GM12878 (cell line): ENCODE results near the gene NIPAL3. TPM values are rescaled to one million over a fixed set of nuclear protein-coding genes. Genes with fewer than 3 reads are reported as not detected.

Experiments used
- ATAC-seq: fragments of 200-7000 bp; cut with Tn5 transposase; 3 replicates; pipeline ENCODE4 v1.9.1; 2020; ENCODE audit warnings: mild to moderate bottlenecking, moderate library complexity
- BruUV-seq: library from RNA; stranded (reverse); fragments of 400-500 nt; replicated peaks from 2 replicates; lab custom pipeline; 2021; lab: Mats Ljungman, UMichigan
- CTCF ChIA-PET: fragments of 300-600 bp; sonication (Branson Sonifier 250); formaldehyde crosslinking; extraction: SDS; loops from one replicate; lab custom pipeline; 2021; ENCODE audit warnings: inconsistent platforms; lab: Yijun Ruan, JAX
- POLR2A ChIA-PET: fragments of 350-600 bp; formaldehyde crosslinking; extraction: SDS; loops from one replicate; lab custom pipeline; 2021; ENCODE audit warnings: inconsistent platforms; lab: Charles Lee
- RAD21 ChIA-PET: fragments of 300-600 bp; sonication (Branson Sonifier 250); formaldehyde crosslinking; loops from one replicate; lab custom pipeline; 2023; ENCODE audit warnings: antibody characterized with exemption; ENCODE audit not compliant: unreplicated experiment; lab: Charles Lee
- SMC1A ChIA-PET: fragments of 300-600 bp; sonication (Branson Sonifier 250); formaldehyde crosslinking; loops from one replicate; lab custom pipeline; 2023; ENCODE audit not compliant: unreplicated experiment, uncharacterized antibody; lab: Charles Lee
- DNase-seq: peaks from one replicate; pipeline ENCODE4 v3.0.0-alpha.2; 2011; ENCODE audit warnings: low read depth, low spot score
- FAIRE-seq: peaks from 3 replicates; lab custom pipeline; 2011; peaks lifted over from hg19 to GRCh38; lab: Jason Lieb, UNC
- H2AFZ ChIP-seq: 2 replicates; pipeline ENCODE4 v1.6.0; 2011; ENCODE audit warnings: low read depth, low read length, control low read depth; ENCODE audit not compliant: control insufficient read depth
- H3K27ac ChIP-seq: 2 replicates; pipeline ENCODE4 v1.5.1; 2011; ENCODE audit warnings: control low read depth; ENCODE audit not compliant: control insufficient read depth, insufficient read depth
- H3K27me3 ChIP-seq, 2 experiments: replicated peaks in 1 of 2; 2 replicates each; pipeline versions ENCODE4 v1.6.0 to v1.6.1; 2011; ENCODE audit warnings: low read length in 1 of 2; ENCODE audit not compliant: control insufficient read depth in 2 of 2, insufficient read depth in 2 of 2
- H3K36me3 ChIP-seq, 2 experiments: 2 replicates each; pipeline ENCODE4 v1.5.1; 2011; ENCODE audit warnings: low read length in 1 of 2; ENCODE audit not compliant: control insufficient read depth in 2 of 2, insufficient read depth in 2 of 2
- H3K4me1 ChIP-seq: 2 replicates; pipeline ENCODE4 v1.6.1; 2011; ENCODE audit warnings: mild to moderate bottlenecking, low read length, moderate library complexity, mixed read lengths; ENCODE audit not compliant: control insufficient read depth, insufficient read depth
- H3K4me2 ChIP-seq: 2 replicates; pipeline ENCODE4 v1.6.0; 2011; ENCODE audit warnings: control low read depth; ENCODE audit not compliant: control insufficient read depth, insufficient read depth
- H3K4me3 ChIP-seq: fragments of 200-600 bp; sonication (generic); 2 replicates; pipeline ENCODE4 v1.5.1; 2016
- H3K79me2 ChIP-seq: 2 replicates; pipeline ENCODE4 v1.6.0; 2011; ENCODE audit warnings: low read length; ENCODE audit not compliant: control insufficient read depth, insufficient read depth
- H3K9ac ChIP-seq: 2 replicates; pipeline ENCODE4 v1.8.0; 2011; ENCODE audit warnings: low read length, control low read depth, mixed read lengths; ENCODE audit not compliant: control insufficient read depth, insufficient read depth
- H3K9me3 ChIP-seq: replicated peaks from 3 replicates; pipeline ENCODE4 v1.5.1; 2011; ENCODE audit warnings: mild to moderate bottlenecking, low read length; ENCODE audit not compliant: control insufficient read depth, insufficient read depth
- H4K20me1 ChIP-seq: 2 replicates; pipeline ENCODE4 v1.6.0; 2011; ENCODE audit not compliant: control insufficient read depth, insufficient read depth
- ASH2L ChIP-seq: fragments of 300-600, 200-600 bp; sonication (generic); IDR thresholded peaks from 2 replicates; pipeline ENCODE4 v1.6.1; 2017; ENCODE audit warnings: low read depth, mild to moderate bottlenecking, borderline replicate concordance
- BHLHE40 ChIP-seq, 2 experiments: fragments of 450-650 bp in 1 of 2; IDR thresholded peaks; 2 replicates each; pipeline ENCODE4 v1.6.1; 2011 to 2017; ENCODE audit warnings: low read depth in 2 of 2, borderline replicate concordance in 1 of 2, improper control_type of control experiment in 1 of 2, low read length in 1 of 2, mild to moderate bottlenecking in 1 of 2
- CEBPB ChIP-seq, 2 experiments: fragments of 150-350 bp in 1 of 2; IDR thresholded peaks; 2 replicates each; pipeline ENCODE4 v1.6.1; 2012 to 2014; ENCODE audit warnings: low read depth in 2 of 2, low read length in 2 of 2, borderline replicate concordance in 1 of 2, inconsistent platforms in 1 of 2
- EGR1 ChIP-seq, 2 experiments: IDR thresholded peaks; 1 replicate in 1 of 2; 2 replicates in 1 of 2; pipeline ENCODE4 v1.6.1; 2011 to 2012; ENCODE audit warnings: low read depth in 2 of 2, low read length in 2 of 2, borderline replicate concordance in 1 of 2, mild to moderate bottlenecking in 1 of 2, moderate library complexity in 1 of 2
- ESRRA ChIP-seq: IDR thresholded peaks from 2 replicates; pipeline ENCODE4 v1.6.1; 2012; ENCODE audit warnings: mild to moderate bottlenecking, low read length, improper control_type of control experiment
- HDAC6 ChIP-seq: fragments of 200-600 bp; sonication (generic); IDR thresholded peaks from one replicate; pipeline ENCODE4 v1.8.0; 2017; ENCODE audit warnings: antibody characterized with exemption; ENCODE audit not compliant: unreplicated experiment
- MXI1 ChIP-seq: fragments of 150-350 bp; IDR thresholded peaks from 2 replicates; pipeline ENCODE4 v1.6.1; 2011; ENCODE audit warnings: low read depth, mild to moderate bottlenecking, inconsistent platforms, low read length, improper control_type of control experiment
- NR2F1 ChIP-seq: fragments of 450-650 bp; conservative IDR thresholded peaks from 2 replicates; pipeline ENCODE4 v1.6.1; 2017; ENCODE audit warnings: mild to moderate bottlenecking
- NRF1 ChIP-seq: conservative IDR thresholded peaks from 2 replicates; pipeline ENCODE4 v1.6.1; 2011; ENCODE audit warnings: mild to moderate bottlenecking, low read depth, low read length, improper control_type of control experiment
- RCOR1 ChIP-seq: conservative IDR thresholded peaks from 2 replicates; pipeline ENCODE4 v1.6.1; 2012; ENCODE audit warnings: low read depth, low read length, improper control_type of control experiment
- RELA ChIP-seq: fragments of 450-650 bp; IDR thresholded peaks from 2 replicates; pipeline ENCODE4 v1.8.0; 2014; ENCODE audit warnings: borderline replicate concordance; ENCODE audit not compliant: partially characterized antibody
- SMAD5 ChIP-seq: IDR thresholded peaks from 2 replicates; pipeline ENCODE4 v1.6.1; 2016; ENCODE audit warnings: antibody characterized with exemption, low read depth
- SMARCA5 ChIP-seq: fragments of 450-650 bp; IDR thresholded peaks from 2 replicates; pipeline ENCODE4 v1.6.1; 2017; ENCODE audit warnings: mild to moderate bottlenecking
- TAF1 ChIP-seq: IDR thresholded peaks from 2 replicates; pipeline ENCODE4 v1.6.1; 2011; ENCODE audit warnings: mild to moderate bottlenecking, low read depth, low read length, borderline replicate concordance
- TBL1XR1 ChIP-seq: IDR thresholded peaks from 2 replicates; pipeline ENCODE4 v1.6.1; 2012; ENCODE audit warnings: low read depth, low read length, improper control_type of control experiment
- WRNIP1 ChIP-seq: IDR thresholded peaks from 2 replicates; pipeline ENCODE4 v1.6.1; 2011; ENCODE audit warnings: low read depth, low read length, improper control_type of control experiment, borderline replicate concordance
- ZNF217 ChIP-seq: fragments of 450-650 bp; IDR thresholded peaks from 2 replicates; pipeline ENCODE4 v1.6.1; 2017; ENCODE audit warnings: antibody characterized with exemption, mild to moderate bottlenecking
- ZNF274 ChIP-seq: IDR thresholded peaks from one replicate; pipeline ENCODE4 v1.8.0; 2011; ENCODE audit not compliant: insufficient read length, insufficient read depth
- WGBS: methylation state at CpG from one replicate; pipeline ENCODE4 v1.1.6; 2016; ENCODE audit warnings: low lambda C conversion rate; ENCODE audit not compliant: insufficient replicate concordance, insufficient coverage; ENCODE audit errors: missing lambda C conversion rate; 5-methylcytosine and 5-hydroxymethylcytosine counted together
- in situ Hi-C: fragments of 300-500 bp; cut with MboI; formaldehyde crosslinking; loops from 9 replicates; pipeline ENCODE4 v1.14.3; 2018; ENCODE audit warnings: mixed read lengths
- intact Hi-C: fragments of 100-400 bp; cut with micrococcal nuclease; formaldehyde crosslinking; loops from one replicate; pipeline ENCODE4 v1.14.2; 2022; ENCODE audit not compliant: unreplicated experiment
- polyA plus RNA-seq, 11 experiments: library from polyadenylated mRNA; depleted of rRNA in 4 of 11; unstranded in 6 of 11; stranded (reverse) in 5 of 11; fragments of >200 nt; fragmentation: Nextera tagmentation in 4 of 11; fragmentation: Illumina TruSeq in 1 of 11; extraction: Ambion mirVana in 4 of 11; extraction: Trizol in 1 of 11; gene quantifications; 1 replicate in 1 of 11; 2 replicates in 10 of 11; pipeline versions ENCODE4 v1.2.1 to v1.2.3, GENCODE V29; 2011 to 2016; ENCODE audit warnings: inconsistent platforms in 2 of 11, missing spikeins in 2 of 11, low read depth in 1 of 11
- total RNA-seq, 4 experiments: library from RNA; depleted of rRNA in 3 of 4; stranded (reverse); fragments of >200 nt in 3 of 4; fragmentation: Illumina TruSeq in 1 of 4; extraction: Trizol in 1 of 4; gene quantifications; 2 replicates each; pipeline versions ENCODE4 v1.2.1 to v1.2.3, GENCODE V29; 2013 to 2021
- TF ChIP-seq, protein P1 (sequence below): fragments of 450-650 bp; IDR thresholded peaks from 2 replicates; pipeline ENCODE4 v1.6.1; 2016; ENCODE audit warnings: mild to moderate bottlenecking, moderate library complexity, borderline replicate concordance
- TF ChIP-seq, protein P2 (sequence below), 3 experiments: IDR thresholded peaks in 2 of 3; conservative IDR thresholded peaks in 1 of 3; 2 replicates each; pipeline ENCODE4 v1.5.1; 2011; ENCODE audit warnings: low read depth in 3 of 3, low read length in 3 of 3, mild to moderate bottlenecking in 3 of 3, control low read depth in 2 of 3, moderate library complexity in 2 of 3, inconsistent platforms in 1 of 3, mixed read lengths in 1 of 3; ENCODE audit not compliant: control insufficient read depth in 2 of 3, insufficient read depth in 1 of 3; ENCODE audit errors: extremely low read depth in 1 of 3

The NIPAL3 gene
- total and polyA plus RNA-seq, 10 of the 15 experiments (the other 5 are each of a cell fraction or from before 2014, with no cell fraction given): 2.1 to 9.4 (median 4.2) TPM

DNA sequence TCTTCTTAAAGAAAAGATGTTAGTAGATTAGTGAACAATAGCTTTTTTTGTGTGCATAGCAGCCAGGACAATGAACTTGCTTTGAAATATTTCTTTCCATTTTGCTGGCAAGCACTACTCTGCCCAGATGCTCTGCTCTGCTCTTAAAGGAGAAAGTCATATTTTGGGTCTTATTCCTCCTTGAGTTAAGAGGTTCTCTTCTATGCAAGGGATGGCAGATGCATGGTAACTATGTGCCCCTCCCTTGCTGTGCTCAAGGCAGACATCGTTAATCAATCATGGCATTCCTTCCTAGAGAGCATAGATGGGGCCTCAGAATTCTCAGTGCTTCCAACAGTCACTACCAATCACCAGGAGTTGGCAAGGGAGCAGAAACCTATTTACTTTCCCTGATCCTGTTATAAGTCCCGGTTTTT, 27.6 kb downstream of the NIPAL3 start:
- DNase-seq: no peak
- no peak for ATAC-seq
- no peak overlapping the region for H2AFZ ChIP-seq
- ChIA-PET RAD21 (no interaction called here), SMC1A (interaction anchor here (1.5 kb wide), 1 partner anchor 23 kb away, joined by 4 read pairs; no protein-coding TSS in a partner anchor), CTCF (interaction anchor here (0.7 to 2.0 kb wide), 6 partner anchors 10 to 388 kb away, joined by 3 to 6 read pairs (median 4); no protein-coding TSS in a partner anchor), POLR2A (interaction anchor here (0.6 kb wide), 1 partner anchor 127 kb away, joined by 3 read pairs; no protein-coding TSS in a partner anchor)
- H3K9ac ChIP-seq: no peak overlapping the region
- H3K4me3 ChIP-seq: no peak overlapping the region
- no peaks in the 10 kb centered on the region for H3K79me2 ChIP-seq
- no peak overlapping the region for H3K4me2 ChIP-seq
- 0 out of 4 replicates have a peak, but pooled peaks cover 0 to 2% of the 10 kb centered on the region in 2 experiments for H3K36me3 ChIP-seq
- no peak for FAIRE-seq
- BruUV-seq: no TSS peak
- in situ Hi-C loops: no loop called here
- no peaks in the 10 kb centered on the region for H3K4me1 ChIP-seq
- TF ChIP-seq, protein P1, sequence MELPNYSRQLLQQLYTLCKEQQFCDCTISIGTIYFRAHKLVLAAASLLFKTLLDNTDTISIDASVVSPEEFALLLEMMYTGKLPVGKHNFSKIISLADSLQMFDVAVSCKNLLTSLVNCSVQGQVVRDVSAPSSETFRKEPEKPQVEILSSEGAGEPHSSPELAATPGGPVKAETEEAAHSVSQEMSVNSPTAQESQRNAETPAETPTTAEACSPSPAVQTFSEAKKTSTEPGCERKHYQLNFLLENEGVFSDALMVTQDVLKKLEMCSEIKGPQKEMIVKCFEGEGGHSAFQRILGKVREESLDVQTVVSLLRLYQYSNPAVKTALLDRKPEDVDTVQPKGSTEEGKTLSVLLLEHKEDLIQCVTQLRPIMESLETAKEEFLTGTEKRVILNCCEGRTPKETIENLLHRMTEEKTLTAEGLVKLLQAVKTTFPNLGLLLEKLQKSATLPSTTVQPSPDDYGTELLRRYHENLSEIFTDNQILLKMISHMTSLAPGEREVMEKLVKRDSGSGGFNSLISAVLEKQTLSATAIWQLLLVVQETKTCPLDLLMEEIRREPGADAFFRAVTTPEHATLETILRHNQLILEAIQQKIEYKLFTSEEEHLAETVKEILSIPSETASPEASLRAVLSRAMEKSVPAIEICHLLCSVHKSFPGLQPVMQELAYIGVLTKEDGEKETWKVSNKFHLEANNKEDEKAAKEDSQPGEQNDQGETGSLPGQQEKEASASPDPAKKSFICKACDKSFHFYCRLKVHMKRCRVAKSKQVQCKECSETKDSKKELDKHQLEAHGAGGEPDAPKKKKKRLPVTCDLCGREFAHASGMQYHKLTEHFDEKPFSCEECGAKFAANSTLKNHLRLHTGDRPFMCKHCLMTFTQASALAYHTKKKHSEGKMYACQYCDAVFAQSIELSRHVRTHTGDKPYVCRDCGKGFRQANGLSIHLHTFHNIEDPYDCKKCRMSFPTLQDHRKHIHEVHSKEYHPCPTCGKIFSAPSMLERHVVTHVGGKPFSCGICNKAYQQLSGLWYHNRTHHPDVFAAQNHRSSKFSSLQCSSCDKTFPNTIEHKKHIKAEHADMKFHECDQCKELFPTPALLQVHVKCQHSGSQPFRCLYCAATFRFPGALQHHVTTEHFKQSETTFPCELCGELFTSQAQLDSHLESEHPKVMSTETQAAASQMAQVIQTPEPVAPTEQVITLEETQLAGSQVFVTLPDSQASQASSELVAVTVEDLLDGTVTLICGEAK: no peak
- TF ChIP-seq TBL1XR1 (no peak), EGR1 (IDR thresholded peaks at IDR 0.05; ENCODE audit: borderline replicate concordance in 1 of 2, low read depth in 2 of 2, low read length in 2 of 2) (no peak), ESRRA (no peak), ZNF274 (no peak), MXI1 (no peak), RELA (no peak), HDAC6 (no peak), SMARCA5 (no peak), BHLHE40 (IDR thresholded peaks at IDR 0.05; ENCODE audit: borderline replicate concordance in 1 of 2, low read depth in 2 of 2, low read length in 1 of 2) (no peak), ZNF217 (no peak), WRNIP1 (no peak), ASH2L (no peak), CEBPB (IDR thresholded peaks at IDR 0.05; ENCODE audit: borderline replicate concordance in 1 of 2, low read depth in 2 of 2, low read length in 2 of 2) (no peak), TAF1 (no peak), RCOR1 (no peak), NR2F1 (no peak), NRF1 (no peak), SMAD5 (no peak)
- TF ChIP-seq, protein P2, sequence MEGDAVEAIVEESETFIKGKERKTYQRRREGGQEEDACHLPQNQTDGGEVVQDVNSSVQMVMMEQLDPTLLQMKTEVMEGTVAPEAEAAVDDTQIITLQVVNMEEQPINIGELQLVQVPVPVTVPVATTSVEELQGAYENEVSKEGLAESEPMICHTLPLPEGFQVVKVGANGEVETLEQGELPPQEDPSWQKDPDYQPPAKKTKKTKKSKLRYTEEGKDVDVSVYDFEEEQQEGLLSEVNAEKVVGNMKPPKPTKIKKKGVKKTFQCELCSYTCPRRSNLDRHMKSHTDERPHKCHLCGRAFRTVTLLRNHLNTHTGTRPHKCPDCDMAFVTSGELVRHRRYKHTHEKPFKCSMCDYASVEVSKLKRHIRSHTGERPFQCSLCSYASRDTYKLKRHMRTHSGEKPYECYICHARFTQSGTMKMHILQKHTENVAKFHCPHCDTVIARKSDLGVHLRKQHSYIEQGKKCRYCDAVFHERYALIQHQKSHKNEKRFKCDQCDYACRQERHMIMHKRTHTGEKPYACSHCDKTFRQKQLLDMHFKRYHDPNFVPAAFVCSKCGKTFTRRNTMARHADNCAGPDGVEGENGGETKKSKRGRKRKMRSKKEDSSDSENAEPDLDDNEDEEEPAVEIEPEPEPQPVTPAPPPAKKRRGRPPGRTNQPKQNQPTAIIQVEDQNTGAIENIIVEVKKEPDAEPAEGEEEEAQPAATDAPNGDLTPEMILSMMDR (IDR thresholded peaks at IDR 0.05 in 2 of 3, conservative IDR thresholded peaks at IDR 0.05 in 1 of 3; ENCODE audit: control insufficient read depth in 2 of 3, extremely low read depth in 1 of 3, insufficient read depth in 1 of 3, low read depth in 3 of 3, low read length in 3 of 3): no peak
- TF ChIP-seq, all 136 proteins: peak for 0
- no peaks in the 10 kb centered on the region for H3K27me3 ChIP-seq
- no peaks in the 10 kb centered on the region for H4K20me1 ChIP-seq
- no peaks in the 10 kb centered on the region for H3K9me3 ChIP-seq
- intact Hi-C loops: no loop called here
- WGBS: 92% methylated on average over 2 of the region's 2 CpGs
- no peak overlapping the region for H3K27ac ChIP-seq
